ENCODE data around the gene AAMP.

Gene AAMP

GRCh38 chr2:218293715-218294429, 23.9 kb upstream of the AAMP start:
- no peak for DNase-seq

GRCh38 chr2:218292048-218293014, 22.4 kb upstream of the AAMP start, which contains the start of gene TMBIM1:
Gene TMBIM1, minus strand, starts transcription at chr2:218292503. Its CDS starts 10,362 bp downstream, at chr2:218282141.
- peak; percentile 88 for DNase-seq

GRCh38 chr2:218291318-218292047, 21.5 kb upstream of the AAMP start:
- no peak for DNase-seq

GRCh38 chr2:218290316-218291261, 20.7 kb upstream of the AAMP start:
- DNase-seq = peak; percentile 69

- DNase-seq = no peak
Observed at GRCh38 chr2:218289639-218290315, 19.8 kb upstream of the AAMP start.

GRCh38 chr2:218286570-218287459, 16.9 kb upstream of the AAMP start:
- peak; percentile 98 for DNase-seq

- DNase-seq = no peak
Observed at GRCh38 chr2:218285604-218286003, 15.7 kb upstream of the AAMP start.

GRCh38 chr2:218284106-218284811, 14.3 kb upstream of the AAMP start:
- DNase-seq = peak; percentile 90

GRCh38 chr2:218282173-218282991, 12.4 kb upstream of the AAMP start:
- DNase-seq = peak; percentile 98

- no peak for DNase-seq
Observed at GRCh38 chr2:218281449-218281848, 11.5 kb upstream of the AAMP start.

GRCh38 chr2:218280260-218280870, 10.4 kb upstream of the AAMP start:
- no peak for DNase-seq

GRCh38 chr2:218278531-218279360, 8.8 kb upstream of the AAMP start:
- no peak for DNase-seq

GRCh38 chr2:218277921-218278320, 8.0 kb upstream of the AAMP start:
- DNase-seq = no peak

GRCh38 chr2:218276986-218277755, 7.2 kb upstream of the AAMP start:
- no peak for DNase-seq

- DNase-seq = no peak
Observed at GRCh38 chr2:218275371-218276072, 5.6 kb upstream of the AAMP start.

- no peak for DNase-seq
Observed at GRCh38 chr2:218274586-218274985, 4.6 kb upstream of the AAMP start.
